Kidney tubule cell (primary cell): ENCODE results near the gene TSC2.
"Not testable (repeated sequence)": the region's sequence is repeated elsewhere in the genome, so short reads cannot be mapped to it uniquely, and the experiment has no call there.

Source experiments
- DNase-seq: peaks from one replicate; pipeline ENCODE4 v3.0.0-alpha.2; 2018; ENCODE audit warnings: low spot score

TSC2 gene

GRCh38 chr16:2086106-2086742 is 38.4 kb downstream of the TSC2 start:
- DNase-seq, result no peak

GRCh38 chr16:2086812-2087747 is 39.3 kb downstream of the TSC2 start:
- peak; percentile 20 for DNase-seq

- DNase-seq, result no peak
These were observed 40.2 kb downstream of the TSC2 start for GRCh38 chr16:2087748-2088631.

GRCh38 chr16:2088759-2089358 is 41.1 kb downstream of the TSC2 start:
- no peak for DNase-seq

- DNase-seq, result no peak
These were observed 42.1 kb downstream of the TSC2 start for GRCh38 chr16:2089706-2090480.

- DNase-seq, result peak; percentile 17
These were observed 42.6 kb downstream of the TSC2 start for GRCh38 chr16:2090481-2090776.

GRCh38 chr16:2090777-2091546 is 43.2 kb downstream of the TSC2 start:
- DNase-seq, result peak; percentile 83

- no peak for DNase-seq
These were observed 43.9 kb downstream of the TSC2 start for GRCh38 chr16:2091547-2092255.

- no peak for DNase-seq
These were observed 44.5 kb downstream of the TSC2 start for GRCh38 chr16:2092256-2092620.

GRCh38 chr16:2092866-2093265 is 45.1 kb downstream of the TSC2 start:
- no peak for DNase-seq

GRCh38 chr16:2093793-2094192 is 46.0 kb downstream of the TSC2 start:
- DNase-seq, result no peak

- DNase-seq, result peak; percentile 49
These were observed 47.6 kb downstream of the TSC2 start for GRCh38 chr16:2095315-2095853.

- DNase-seq, result peak; percentile 72
These were observed 48.3 kb downstream of the TSC2 start for GRCh38 chr16:2095918-2096582.

- DNase-seq, result peak; percentile 78
These were observed 49.2 kb downstream of the TSC2 start for GRCh38 chr16:2096853-2097595.

- DNase-seq, result not testable (repeated sequence)
These were observed 49.9 kb downstream of the TSC2 start for GRCh38 chr16:2097689-2098088.

- not testable (repeated sequence) for DNase-seq
These were observed 53.8 kb downstream of the TSC2 start for GRCh38 chr16:2101581-2101980.

GRCh38 chr16:2102471-2102870 is 54.7 kb downstream of the TSC2 start:
- DNase-seq, result no peak

- DNase-seq, result not testable (repeated sequence)
These were observed 56.7 kb downstream of the TSC2 start for GRCh38 chr16:2104464-2104863.
